CD4-positive, alpha-beta T cell (primary cell): Measurements from ENCODE around the gene EXOC6. TPM values are rescaled to one million over a fixed set of nuclear protein-coding genes. Genes with fewer than 3 reads are reported as not detected.

Experiments
- ATAC-seq: fragments of 200-7000 bp; cut with Tn5 transposase; one replicate; pipeline ENCODE4 v1.10.0; 2022; ENCODE audit warnings: mild to moderate bottlenecking; ENCODE audit not compliant: poor library complexity
- CTCF ChIA-PET: fragments of 350-600 bp; sonication (Branson Sonifier 250); formaldehyde crosslinking; loops from one replicate; lab custom pipeline; 2021; ENCODE audit warnings: antibody characterized with exemption, inconsistent platforms; lab: Charles Lee
- POLR2A ChIA-PET: fragments of 350-600 bp; sonication (Branson Sonifier 250); formaldehyde crosslinking; loops from one replicate; lab custom pipeline; 2021; ENCODE audit warnings: antibody characterized with exemption, inconsistent platforms; lab: Charles Lee
- DNase-seq, 14 experiments: peaks; one replicate each; pipeline ENCODE4 v3.0.0-alpha.2; 2013 to 2020; ENCODE audit warnings: mixed read lengths in 2 of 14
- H3K27ac ChIP-seq, 2 donors: one replicate each; pipeline versions ENCODE4 v1.5.1 to v1.7.0; 2013; ENCODE audit warnings: low read length in 2 of 2, low read depth in 1 of 2, mild to moderate bottlenecking in 1 of 2
- H3K27me3 ChIP-seq, 2 experiments: 1 replicate in 1 of 2; 2 replicates in 1 of 2; pipeline versions ENCODE4 v1.6.1 to v1.7.0; 2013; ENCODE audit warnings: low read length in 2 of 2, control low read depth in 1 of 2, mild to moderate bottlenecking in 1 of 2, moderate library complexity in 1 of 2; ENCODE audit not compliant: insufficient read depth in 2 of 2, control insufficient read depth in 1 of 2
- H3K36me3 ChIP-seq: one replicate; pipeline ENCODE4 v1.6.1; 2013; ENCODE audit warnings: low read length, control low read depth; ENCODE audit not compliant: insufficient read depth
- H3K4me1 ChIP-seq: one replicate; pipeline ENCODE4 v1.6.1; 2013; ENCODE audit warnings: low read length, control low read depth; ENCODE audit not compliant: insufficient read depth
- H3K4me3 ChIP-seq: one replicate; pipeline ENCODE4 v1.5.1; 2013; ENCODE audit warnings: mild to moderate bottlenecking, low read length, moderate library complexity
- H3K9me3 ChIP-seq, 2 experiments: 1 replicate in 1 of 2; 2 replicates in 1 of 2; pipeline versions ENCODE4 v1.6.1 to v1.7.0; 2013; ENCODE audit warnings: low read length in 2 of 2, mild to moderate bottlenecking in 2 of 2, control low read depth in 1 of 2, moderate library complexity in 1 of 2; ENCODE audit not compliant: control insufficient read depth in 1 of 2, insufficient read depth in 1 of 2
- H3K27ac Mint-ChIP-seq: one replicate; pipeline ENCODE4 v1.8.0; 2020; ENCODE audit warnings: mixed read lengths
- H3K27me3 Mint-ChIP-seq: one replicate; pipeline ENCODE4 v1.8.0; 2021; ENCODE audit warnings: mixed read lengths
- H3K36me3 Mint-ChIP-seq: one replicate; pipeline ENCODE4 v1.8.0; 2021; ENCODE audit warnings: low read depth, mixed read lengths
- H3K4me1 Mint-ChIP-seq: one replicate; pipeline ENCODE4 v1.8.0; 2021; ENCODE audit warnings: low read depth, mixed read lengths
- H3K4me3 Mint-ChIP-seq: one replicate; pipeline ENCODE4 v1.8.0; 2020; ENCODE audit warnings: mild to moderate bottlenecking, mixed read lengths
- H3K9me3 Mint-ChIP-seq: one replicate; pipeline ENCODE4 v1.8.0; 2020; ENCODE audit warnings: mixed read lengths
- CTCF ChIP-seq: fragments of 200-600 bp; IDR thresholded peaks from one replicate; pipeline ENCODE4 v1.8.0; 2022; ENCODE audit warnings: antibody characterized with exemption, mild to moderate bottlenecking
- intact Hi-C, 2 experiments: fragments of 100-400 bp; cut with DNase I in 1 of 2; cut with micrococcal nuclease in 1 of 2; formaldehyde crosslinking; loops; one replicate each; pipeline versions ENCODE4 v1.15.1 to v1.9.0; 2023 to 2025; cut with DNase I, micrococcal nuclease
- total RNA-seq, 174 experiments: library from RNA in 2 of 174; stranded (reverse) in 2 of 174; gene quantifications; one replicate each; pipeline ENCODE4 v1.2.3 and lab custom pipeline; 2021 to 2026

The EXOC6 gene
- total RNA-seq, 2 experiments from 2014 or later, result 6.6 to 7.4 TPM

- Mint-ChIP-seq H3K9me3 (no peaks in the 10 kb centered on the region), H3K36me3 (no peaks in the 10 kb centered on the region), H3K27ac (no peak overlapping the region), H3K4me1 (peaks cover 18% of the 10 kb centered on the region), H3K4me3 (no peak overlapping the region), H3K27me3 (peaks cover 79% of the 10 kb centered on the region)
- Histone ChIP-seq H3K4me1 (peaks cover 43% of the 10 kb centered on the region), H3K27ac (no peak overlapping the region), H3K27me3 (peaks cover 58 to 72% of the 10 kb centered on the region in 2 experiments), H3K36me3 (no peaks in the 10 kb centered on the region), H3K4me3 (no peak overlapping the region), H3K9me3 (peaks cover 0 to 11% of the 10 kb centered on the region in 2 experiments)
- DNase-seq (no peak), ATAC-seq (no peak)
- CTCF ChIA-PET, result no interaction called here
- intact Hi-C loops, result no loop called here
- TF ChIP-seq CTCF, result no peak
- POLR2A ChIA-PET, result no interaction called here
Observed at GRCh38 chr10:93076871-93077270, 228.6 kb downstream of the EXOC6 start.

- no peaks in the 10 kb centered on the region for H3K9me3 Mint-ChIP-seq
- no peak overlapping the region for H3K27ac Mint-ChIP-seq
- ChIA-PET POLR2A (no interaction called here), CTCF (no interaction called here)
- no peaks in the 10 kb centered on the region for H3K36me3 Mint-ChIP-seq
- peaks cover 0 to 10% of the 10 kb centered on the region in 2 experiments for H3K9me3 ChIP-seq
- peaks cover 47 to 61% of the 10 kb centered on the region in 2 experiments for H3K27me3 ChIP-seq
- ATAC-seq (no peak), DNase-seq (no peak)
- no peak overlapping the region for H3K4me3 Mint-ChIP-seq
- intact Hi-C loops, result no loop called here
- no peak overlapping the region for H3K4me3 ChIP-seq
- H3K27me3 Mint-ChIP-seq, result peaks cover 71% of the 10 kb centered on the region
- H3K36me3 ChIP-seq, result no peaks in the 10 kb centered on the region
- H3K4me1 Mint-ChIP-seq, result peaks cover 12% of the 10 kb centered on the region
- TF ChIP-seq CTCF, result no peak
- no peak overlapping the region for H3K27ac ChIP-seq
- H3K4me1 ChIP-seq, result peaks cover 33% of the 10 kb centered on the region
Observed at GRCh38 chr10:93077860-93078337, 229.6 kb downstream of the EXOC6 start.

GRCh38 chr10:93079663-93080349, 231.5 kb downstream of the EXOC6 start:
- H3K4me3 ChIP-seq, result no peak overlapping the region
- H3K27me3 ChIP-seq, result peaks cover 31 to 44% of the 10 kb centered on the region in 2 experiments
- POLR2A ChIA-PET, result no interaction called here
- H3K36me3 ChIP-seq, result no peaks in the 10 kb centered on the region
- H3K9me3 ChIP-seq, result peaks cover 0 to 5% of the 10 kb centered on the region in 2 experiments
- ATAC-seq (no peak), DNase-seq (peak in 1 of 14 experiments; percentile 10)
- Mint-ChIP-seq H3K27me3 (peaks cover 64% of the 10 kb centered on the region), H3K36me3 (no peaks in the 10 kb centered on the region), H3K27ac (no peak overlapping the region), H3K4me1 (peaks cover 7% of the 10 kb centered on the region), H3K9me3 (no peaks in the 10 kb centered on the region), H3K4me3 (peak overlapping the region; percentile 23)
- CTCF ChIA-PET, result interaction anchor here (0.8 to 1.1 kb wide), 2 partner anchors 9 to 19 kb away, joined by 4 read pairs; no protein-coding TSS in a partner anchor
- no peak overlapping the region for H3K27ac ChIP-seq
- H3K4me1 ChIP-seq, result peaks cover 14% of the 10 kb centered on the region
- no peak for TF ChIP-seq CTCF
- intact Hi-C loops, result loop anchor here (1.0 to 10.0 kb wide), 6 partner anchors 193 to 402 kb away; partner anchors contain the start of gene MYOF (in 1 of the 2)
